HCT116 (cell line): Measurements from ENCODE around the gene IFT57. TPM values are rescaled to one million over a fixed set of nuclear protein-coding genes. Genes with fewer than 3 reads are reported as not detected.

Source experiments
- ATAC-seq: fragments of 200-7000 bp; cut with Tn5 transposase; 2 replicates; pipeline ENCODE4 v1.9.1; 2020; ENCODE audit warnings: mild to moderate bottlenecking, moderate library complexity
- BruUV-seq: library from RNA; stranded (reverse); fragments of 400-500 nt; replicated peaks from 2 replicates; lab custom pipeline; 2021; lab: Mats Ljungman, UMichigan
- CTCF ChIA-PET: fragments of 300-600 bp; sonication (Branson Sonifier 250); formaldehyde crosslinking; loops from one replicate; lab custom pipeline; 2021; ENCODE audit warnings: antibody characterized with exemption; lab: Charles Lee
- POLR2A ChIA-PET: fragments of 300-600, 350-600 bp; sonication (Branson Sonifier 250); formaldehyde crosslinking; loops from one replicate; lab custom pipeline; 2021; ENCODE audit warnings: antibody characterized with exemption; lab: Charles Lee
- RAD21 ChIA-PET, 2 experiments: fragments of 300-600 bp; sonication (Branson Sonifier 250); formaldehyde crosslinking; loops; one replicate each; lab custom pipeline; 2023; ENCODE audit warnings: low total read pairs in 2 of 2; ENCODE audit not compliant: uncharacterized antibody in 2 of 2, unreplicated experiment in 2 of 2, low non-redundant PET in 1 of 2; lab: Charles Lee
- DNase-seq: peaks from one replicate; pipeline ENCODE4 v3.0.0-alpha.2; 2010; ENCODE audit warnings: low read depth, low spot score
- H2AFZ ChIP-seq: fragments of 200-600 bp; shearing (Covaris generic), sonication (generic); 2 replicates; pipeline ENCODE4 v1.6.1; 2017; ENCODE audit warnings: low read depth, mixed run types, mixed read lengths, antibody characterized with exemption, low read length; ENCODE audit not compliant: poor library complexity, severe bottlenecking
- H3K27ac ChIP-seq: 2 replicates; pipeline ENCODE4 v1.5.1; 2012; ENCODE audit warnings: low read depth, low read length
- H3K27me3 ChIP-seq: fragments of 200-600 bp; sonication (generic); 2 replicates; pipeline ENCODE4 v1.6.1; 2016; ENCODE audit warnings: mixed run types, low read length, mixed read lengths; ENCODE audit not compliant: insufficient read depth
- H3K36me3 ChIP-seq, 2 experiments: fragments of 200-500 bp in 1 of 2; fragments of 200-600 bp in 1 of 2; sonication (Bioruptor generic) in 1 of 2; sonication (generic) in 1 of 2; 2 replicates each; pipeline versions ENCODE4 v1.5.1 to v1.6.1; 2014 to 2016; ENCODE audit warnings: low read length in 2 of 2, inconsistent platforms in 1 of 2, mixed read lengths in 1 of 2, mixed run types in 1 of 2; ENCODE audit not compliant: insufficient read depth in 2 of 2, control insufficient read depth in 1 of 2
- H3K4me1 ChIP-seq, 2 experiments: fragments of 200-600 bp in 1 of 2; sonication (generic) in 1 of 2; 2 replicates each; pipeline versions ENCODE4 v1.5.1 to v1.6.1; 2012 to 2017; ENCODE audit warnings: low read length in 2 of 2, inconsistent platforms in 1 of 2, mild to moderate bottlenecking in 1 of 2, mixed read lengths in 1 of 2, mixed run types in 1 of 2, moderate library complexity in 1 of 2; ENCODE audit not compliant: insufficient read depth in 2 of 2, control insufficient read depth in 1 of 2
- H3K4me2 ChIP-seq: fragments of 200-600 bp; sonication (generic); 2 replicates; pipeline ENCODE4 v1.6.1; 2017; ENCODE audit warnings: mixed run types, low read length, mixed read lengths
- H3K4me3 ChIP-seq, 2 experiments: fragments of 200-600 bp in 1 of 2; sonication (generic) in 1 of 2; replicated peaks in 1 of 2; 2 replicates each; pipeline ENCODE4 v1.5.1; 2011 to 2016; ENCODE audit warnings: low read length in 2 of 2, control low read depth in 1 of 2, low read depth in 1 of 2, mild to moderate bottlenecking in 1 of 2, mixed read lengths in 1 of 2, mixed run types in 1 of 2
- H3K79me2 ChIP-seq: fragments of 200-600 bp; sonication (generic); 2 replicates; pipeline ENCODE4 v1.6.1; 2017; ENCODE audit warnings: mild to moderate bottlenecking, mixed run types, low read length, moderate library complexity, mixed read lengths; ENCODE audit not compliant: insufficient read depth
- H3K9ac ChIP-seq: fragments of 200-600 bp; sonication (generic); 2 replicates; pipeline ENCODE4 v1.6.1; 2016; ENCODE audit warnings: low read length, mixed read lengths
- H3K9me2 ChIP-seq: fragments of 200-600 bp; sonication (generic), shearing (Covaris generic); 2 replicates; pipeline ENCODE4 v1.6.1; 2017; ENCODE audit warnings: mixed run types, mild to moderate bottlenecking, moderate library complexity; ENCODE audit not compliant: insufficient read depth
- H3K9me3 ChIP-seq, 2 experiments: fragments of 200-500 bp in 1 of 2; fragments of 200-600 bp in 1 of 2; sonication (Bioruptor generic) in 1 of 2; sonication (generic) in 1 of 2; 2 replicates each; pipeline ENCODE4 v1.6.1; 2014 to 2017; ENCODE audit warnings: low read length in 2 of 2, mixed read lengths in 2 of 2, inconsistent platforms in 1 of 2, low read depth in 1 of 2, mild to moderate bottlenecking in 1 of 2, mixed run types in 1 of 2, moderate library complexity in 1 of 2; ENCODE audit not compliant: control insufficient read depth in 1 of 2, insufficient read depth in 1 of 2
- H4K20me1 ChIP-seq: fragments of 200-600 bp; sonication (generic), shearing (Covaris generic); 2 replicates; pipeline ENCODE4 v1.6.1; 2017; ENCODE audit warnings: mixed run types, mild to moderate bottlenecking, moderate library complexity; ENCODE audit not compliant: insufficient read depth
- FOSL1 ChIP-seq: IDR thresholded peaks from 2 replicates; pipeline ENCODE4 v1.6.1; 2012; ENCODE audit warnings: low read depth
- RAD21 ChIP-seq: IDR thresholded peaks from 2 replicates; pipeline ENCODE4 v1.6.1; 2012; ENCODE audit warnings: low read depth, mild to moderate bottlenecking
- REST ChIP-seq: IDR thresholded peaks from 2 replicates; pipeline ENCODE4 v1.6.1; 2012; ENCODE audit warnings: low read depth
- SIN3A ChIP-seq: IDR thresholded peaks from 2 replicates; pipeline ENCODE4 v1.6.1; 2012; ENCODE audit warnings: low read depth
- TCF7L2 ChIP-seq: IDR thresholded peaks from 2 replicates; pipeline ENCODE4 v1.7.0; 2011; ENCODE audit warnings: borderline replicate concordance, inconsistent platforms; ENCODE audit not compliant: insufficient read depth, insufficient read length; ENCODE audit errors: extremely low read depth
- YY1 ChIP-seq: IDR thresholded peaks from 2 replicates; pipeline ENCODE4 v1.6.1; 2011; ENCODE audit warnings: low read length, low read depth, moderate library complexity, mild to moderate bottlenecking; ENCODE audit not compliant: insufficient replicate concordance; ENCODE audit errors: extremely low read depth
- ZNF274 ChIP-seq: fragments of 200-500 bp; sonication (Bioruptor generic); IDR thresholded peaks from 2 replicates; pipeline ENCODE4 v1.6.1; 2014; ENCODE audit warnings: mild to moderate bottlenecking, low read depth, low read length, inconsistent platforms
- intact Hi-C: fragments of 100-400 bp; cut with micrococcal nuclease; formaldehyde crosslinking; loops from 2 replicates; pipeline ENCODE4 v1.10.0; 2022
- total RNA-seq: library from RNA; stranded (reverse); gene quantifications from one replicate; pipeline ENCODE4 v1.2.1, GENCODE V29; 2021; ENCODE audit not compliant: unreplicated experiment

The IFT57 gene
- total RNA-seq, 1 experiment from 2014 or later, result 38.4 TPM

- no peak for DNase-seq
Measured at GRCh38 chr3:108127301-108127988, 94.8 kb downstream of the IFT57 start.

More at GRCh38 chr3:108127301-108127988, 94.8 kb downstream of the IFT57 start:
- Histone ChIP-seq H2AFZ (no peak overlapping the region), H3K79me2 (no peaks in the 10 kb centered on the region), H3K4me3 (no peak overlapping the region), H3K36me3 (no peaks in the 10 kb centered on the region), H3K27ac (no peak overlapping the region), H3K27me3 (no peaks in the 10 kb centered on the region), H3K4me1 (peaks cover 0 to 26% of the 10 kb centered on the region in 2 experiments), H3K4me2 (no peak overlapping the region), H3K9me2 (no peaks in the 10 kb centered on the region), H3K9me3 (no peaks in the 10 kb centered on the region), H3K9ac (no peak overlapping the region), H4K20me1 (no peaks in the 10 kb centered on the region)
- RAD21 ChIA-PET, result no interaction called here
- CTCF ChIA-PET, result no interaction called here
- intact Hi-C loops, result no loop called here
- POLR2A ChIA-PET, result no interaction called here
- TF ChIP-seq FOSL1 (no peak), RAD21 (no peak), ZNF274 (no peak), REST (no peak), YY1 (no peak), SIN3A (no peak), TCF7L2 (no peak)
- no peak for ATAC-seq
- no TSS peak for BruUV-seq
